ENCODE data around the gene LRRC1. TPM values are rescaled to one million over a fixed set of nuclear protein-coding genes. Genes with fewer than 3 reads are reported as not detected.

Gene LRRC1
- total RNA-seq, 1 experiment from 2014 or later = 10.3 TPM

- Histone ChIP-seq H3K79me2 (ENCODE audit: insufficient read depth, low read length) (no peaks in the 10 kb centered on the region), H3K14ac (ENCODE audit: insufficient read depth, low read length) (no peak overlapping the region), H3K4ac (ENCODE audit: low read depth, low read length) (no peak overlapping the region), H3K18ac (ENCODE audit: insufficient read length, low read depth, low read length) (no peak overlapping the region), H4K8ac (replicated peaks; ENCODE audit: insufficient read length, low read depth, low read length) (no peak overlapping the region), H4K20me1 (ENCODE audit: control insufficient read depth, insufficient read depth, insufficient read length) (no peaks in the 10 kb centered on the region), H2AFZ (ENCODE audit: low read length) (no peak overlapping the region), H3K27me3 (ENCODE audit: insufficient read depth, low read length) (no peaks in the 10 kb centered on the region), H3K9ac (ENCODE audit: extremely low read depth, insufficient read length, low read length) (no peak overlapping the region), H2AK5ac (ENCODE audit: insufficient read length, low read length) (no peak overlapping the region), H2BK120ac (ENCODE audit: low read depth, low read length, poor library complexity, severe bottlenecking) (no peak overlapping the region), H2BK5ac (ENCODE audit: insufficient read length, low read length) (no peak overlapping the region), H3K23me2 (ENCODE audit: insufficient read length, low read depth, low read length, poor library complexity, severe bottlenecking) (no peaks in the 10 kb centered on the region), H3K9me3 (ENCODE audit: control insufficient read depth, low read depth, low read length) (no peaks in the 10 kb centered on the region), H2BK15ac (ENCODE audit: low read depth, low read length) (no peak overlapping the region), H2BK12ac (ENCODE audit: insufficient read length, low read depth, low read length) (no peak overlapping the region), H3K27ac (ENCODE audit: insufficient read length, low read depth, low read length) (no peak overlapping the region), H4K5ac (ENCODE audit: insufficient read length, low read depth, low read length) (no peak overlapping the region), H2BK20ac (ENCODE audit: low read depth, low read length, poor library complexity, severe bottlenecking) (no peak overlapping the region), H3K79me1 (ENCODE audit: insufficient read depth, low read depth, low read length, poor library complexity, severe bottlenecking) (no peaks in the 10 kb centered on the region), H3K56ac (ENCODE audit: insufficient read length, low read depth, low read length) (no peak overlapping the region), H3T11ph (ENCODE audit: low read length) (no peak overlapping the region), H3K23ac (ENCODE audit: insufficient read length, low read depth, low read length) (no peak overlapping the region), H3K4me1 (ENCODE audit: insufficient read depth, low read length) (no peaks in the 10 kb centered on the region), H4K91ac (ENCODE audit: insufficient read length, low read depth, low read length) (no peak overlapping the region), H3K4me2 (ENCODE audit: insufficient read depth, insufficient read length, low read length) (no peak overlapping the region)
- H3K4me1 Mint-ChIP-seq = peaks cover 5 to 11% of the 10 kb centered on the region in 2 experiments
- no peak for TF ChIP-seq CTCF (conservative IDR thresholded peaks at IDR 0.05)
- no peak for DNase-seq
- H3K27me3 Mint-ChIP-seq (ENCODE audit: low read depth) = no peaks in the 10 kb centered on the region
- no peak overlapping the region for H3K4me3 Mint-ChIP-seq
- no peaks in the 10 kb centered on the region for H3K9me3 Mint-ChIP-seq
- no peak overlapping the region for H3K27ac Mint-ChIP-seq
- no CpG with 5 or more reads among the region's 1 CpG for WGBS (ENCODE audit: extremely low coverage, insufficient read length, low lambda C conversion rate)
- H3K36me3 Mint-ChIP-seq (ENCODE audit: insufficient read depth in 1 of 3, low read depth in 3 of 3) = peaks cover 0 to 4% (median 0%) of the 10 kb centered on the region in 3 experiments; a peak in 2 of 7 replicates
Observed at GRCh38 chr6:53913286-53913685, 118.5 kb downstream of the LRRC1 start.

All from H9 (cell line).